HEK293 (cell line): ENCODE data around the gene TMEM92.

Source experiments
- CTCF ChIA-PET: fragments of 350-600 bp; formaldehyde crosslinking; extraction: SDS; loops from one replicate; lab custom pipeline; 2021; ENCODE audit warnings: antibody characterized with exemption; lab: Yijun Ruan, JAX
- POLR2A ChIA-PET: fragments of 300-600 bp; formaldehyde crosslinking; extraction: SDS; loops from one replicate; lab custom pipeline; 2020; ENCODE audit warnings: antibody characterized with exemption, inconsistent platforms; lab: Yijun Ruan, JAX
- H3K27ac ChIP-seq: fragments of 200-500 bp; sonication (Bioruptor generic); 2 replicates; pipeline ENCODE4 v1.5.1; 2014; ENCODE audit warnings: low read depth, low read length, control low read depth, inconsistent platforms; ENCODE audit errors: extremely low read depth
- H3K36me3 ChIP-seq, 2 experiments: fragments of 200-500 bp in 1 of 2; sonication (Bioruptor generic) in 1 of 2; 1 replicate in 1 of 2; 2 replicates in 1 of 2; pipeline ENCODE4 v1.5.1; 2014 to 2017; ENCODE audit warnings: inconsistent platforms in 2 of 2, low read length in 2 of 2; ENCODE audit not compliant: control insufficient read depth in 2 of 2, insufficient read depth in 1 of 2
- H3K4me1 ChIP-seq: fragments of 200-500 bp; sonication (Bioruptor generic); 2 replicates; pipeline ENCODE4 v1.5.1; 2014; ENCODE audit warnings: mild to moderate bottlenecking, low read length, inconsistent platforms; ENCODE audit not compliant: control insufficient read depth, insufficient read depth
- H3K4me3 ChIP-seq: 2 replicates; pipeline ENCODE4 v1.5.1; 2011; ENCODE audit warnings: low read depth, mild to moderate bottlenecking, control low read depth, low read length, moderate library complexity
- H3K9me3 ChIP-seq: fragments of 200-500 bp; sonication (Bioruptor generic); 2 replicates; pipeline ENCODE4 v1.5.1; 2014; ENCODE audit warnings: low read depth, low read length, inconsistent platforms; ENCODE audit not compliant: control insufficient read depth, insufficient read depth
- EGR2 ChIP-seq: fragments of 450-650 bp; formaldehyde crosslinking; IDR thresholded peaks from 2 replicates; pipeline ENCODE4 v1.5.1; 2016; ENCODE audit warnings: low read depth, missing biosample characterization, missing genetic modification characterization
- GLIS2 ChIP-seq: fragments of 450-650 bp; formaldehyde crosslinking; IDR thresholded peaks from 2 replicates; pipeline ENCODE4 v1.5.1; 2016; ENCODE audit warnings: missing biosample characterization, missing genetic modification characterization
- IKZF3 ChIP-seq: fragments of 450-650 bp; IDR thresholded peaks from 2 replicates; pipeline ENCODE4 v1.5.0; 2018; ENCODE audit warnings: missing biosample characterization, mild to moderate bottlenecking, missing genetic modification characterization, moderate library complexity
- KLF1 ChIP-seq: fragments of 450-650 bp; formaldehyde crosslinking; IDR thresholded peaks from 2 replicates; pipeline ENCODE4 v1.5.1; 2016; ENCODE audit warnings: missing biosample characterization, missing genetic modification characterization
- KLF17 ChIP-seq: fragments of 450-650 bp; formaldehyde crosslinking; IDR thresholded peaks from 2 replicates; pipeline ENCODE4 v1.5.1; 2016; ENCODE audit warnings: missing biosample characterization, missing genetic modification characterization
- REPIN1 ChIP-seq: fragments of 450-650 bp; formaldehyde crosslinking; IDR thresholded peaks from 2 replicates; pipeline ENCODE4 v1.5.1; 2017; ENCODE audit warnings: missing biosample characterization, missing genetic modification characterization, low read depth
- ZBTB21 ChIP-seq: fragments of 450-650 bp; formaldehyde crosslinking; IDR thresholded peaks from 2 replicates; pipeline ENCODE4 v1.5.1; 2017; ENCODE audit warnings: missing biosample characterization, missing genetic modification characterization
- ZBTB44 ChIP-seq: fragments of 450-650 bp; IDR thresholded peaks from 2 replicates; pipeline ENCODE4 v1.5.1; 2018; ENCODE audit warnings: missing biosample characterization, mild to moderate bottlenecking, missing genetic modification characterization
- ZBTB49 ChIP-seq: fragments of 450-650 bp; formaldehyde crosslinking; IDR thresholded peaks from 2 replicates; pipeline ENCODE4 v1.5.1; 2016; ENCODE audit warnings: missing biosample characterization, missing genetic modification characterization, low read depth
- ZBTB6 ChIP-seq: fragments of 450-650 bp; formaldehyde crosslinking; IDR thresholded peaks from 2 replicates; pipeline ENCODE4 v1.5.1; 2017; ENCODE audit warnings: missing biosample characterization, missing genetic modification characterization
- ZEB2 ChIP-seq: fragments of 450-650 bp; formaldehyde crosslinking; IDR thresholded peaks from 2 replicates; pipeline ENCODE4 v1.5.1; 2016; ENCODE audit warnings: missing biosample characterization, missing genetic modification characterization
- ZFHX2 ChIP-seq: fragments of 450-650 bp; formaldehyde crosslinking; conservative IDR thresholded peaks from 2 replicates; pipeline ENCODE4 v1.5.1; 2016; ENCODE audit warnings: missing biosample characterization, missing genetic modification characterization
- ZIC2 ChIP-seq: fragments of 450-650 bp; formaldehyde crosslinking; IDR thresholded peaks from 2 replicates; pipeline ENCODE4 v1.5.1; 2016; ENCODE audit warnings: missing biosample characterization, missing genetic modification characterization
- ZNF157 ChIP-seq: fragments of 450-650 bp; formaldehyde crosslinking; IDR thresholded peaks from 2 replicates; pipeline ENCODE4 v1.5.1; 2016; ENCODE audit warnings: missing biosample characterization, missing genetic modification characterization
- ZNF214 ChIP-seq: fragments of 450-650 bp; formaldehyde crosslinking; IDR thresholded peaks from 2 replicates; pipeline ENCODE4 v1.5.1; 2017; ENCODE audit warnings: missing biosample characterization, mild to moderate bottlenecking, missing genetic modification characterization, borderline replicate concordance
- ZNF292 ChIP-seq: fragments of 450-650 bp; formaldehyde crosslinking; IDR thresholded peaks from 2 replicates; pipeline ENCODE4 v1.5.1; 2016; ENCODE audit warnings: low read depth, missing biosample characterization, missing genetic modification characterization, borderline replicate concordance
- ZNF341 ChIP-seq: fragments of 450-650 bp; formaldehyde crosslinking; IDR thresholded peaks from 2 replicates; pipeline ENCODE4; 2016; ENCODE audit warnings: low read depth, missing biosample characterization, missing genetic modification characterization
- ZNF366 ChIP-seq: fragments of 450-650 bp; formaldehyde crosslinking; conservative IDR thresholded peaks from 2 replicates; pipeline ENCODE4 v1.5.1; 2016; ENCODE audit warnings: missing biosample characterization, missing genetic modification characterization
- ZNF391 ChIP-seq: fragments of 450-650 bp; formaldehyde crosslinking; IDR thresholded peaks from 2 replicates; pipeline ENCODE4 v1.5.1; 2016; ENCODE audit warnings: low read depth, missing biosample characterization, missing genetic modification characterization, borderline replicate concordance
- ZNF423 ChIP-seq: fragments of 450-650 bp; formaldehyde crosslinking; IDR thresholded peaks from 2 replicates; pipeline ENCODE4 v1.5.1; 2016; ENCODE audit warnings: missing biosample characterization, missing genetic modification characterization
- ZSCAN23 ChIP-seq: fragments of 450-650 bp; formaldehyde crosslinking; IDR thresholded peaks from 2 replicates; pipeline ENCODE4 v1.5.1; 2016; ENCODE audit warnings: missing biosample characterization, missing genetic modification characterization
- TF ChIP-seq, protein P1 (sequence below): fragments of 450-650 bp; formaldehyde crosslinking; IDR thresholded peaks from 2 replicates; pipeline ENCODE4 v1.5.1; 2016; ENCODE audit warnings: missing biosample characterization, missing genetic modification characterization, low read depth

The TMEM92 gene

GRCh38 chr17:50278526-50279180 lies 4.4 kb downstream of the TMEM92 start (continued):
- TF ChIP-seq, protein P1, sequence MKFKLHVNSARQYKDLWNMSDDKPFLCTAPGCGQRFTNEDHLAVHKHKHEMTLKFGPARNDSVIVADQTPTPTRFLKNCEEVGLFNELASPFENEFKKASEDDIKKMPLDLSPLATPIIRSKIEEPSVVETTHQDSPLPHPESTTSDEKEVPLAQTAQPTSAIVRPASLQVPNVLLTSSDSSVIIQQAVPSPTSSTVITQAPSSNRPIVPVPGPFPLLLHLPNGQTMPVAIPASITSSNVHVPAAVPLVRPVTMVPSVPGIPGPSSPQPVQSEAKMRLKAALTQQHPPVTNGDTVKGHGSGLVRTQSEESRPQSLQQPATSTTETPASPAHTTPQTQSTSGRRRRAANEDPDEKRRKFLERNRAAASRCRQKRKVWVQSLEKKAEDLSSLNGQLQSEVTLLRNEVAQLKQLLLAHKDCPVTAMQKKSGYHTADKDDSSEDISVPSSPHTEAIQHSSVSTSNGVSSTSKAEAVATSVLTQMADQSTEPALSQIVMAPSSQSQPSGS (tag by site-specific recombination) = no peak
- no peak for TF ChIP-seq ZSCAN23 (tag by site-specific recombination)
- TF ChIP-seq ZNF157 (tag by site-specific recombination) = no peak

DNA sequence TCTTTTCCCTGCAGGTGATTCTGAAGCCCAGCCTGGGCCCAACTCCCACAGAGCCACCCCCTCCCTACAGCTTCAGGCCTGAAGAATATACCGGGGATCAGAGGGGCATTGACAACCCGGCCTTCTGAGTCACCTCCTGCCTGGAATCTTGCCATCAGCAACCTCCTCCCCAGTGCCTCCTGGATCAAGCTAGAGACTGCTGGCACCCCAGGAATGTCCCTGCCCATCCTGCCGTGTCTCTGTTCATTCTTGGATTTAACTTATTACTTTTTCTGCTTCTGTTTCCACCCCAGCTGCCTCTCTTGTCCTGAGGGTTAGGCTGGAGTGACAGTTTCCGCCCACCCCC lies 4.9 kb downstream of the TMEM92 start:
- no peaks in the 10 kb centered on the region for H3K36me3 ChIP-seq
- TF ChIP-seq IKZF3 (no peak), ZIC2 (peak; percentile 29; the same call in 1 of the 2 replicates)
- POLR2A ChIA-PET = no interaction called here
- CTCF ChIA-PET = interaction anchor here (19.1 to 21.9 kb wide), 2 partner anchors 14 to 71 kb away, joined by 263 to 487 read pairs; partner anchors contain the start of gene COL1A1
- H3K4me1 ChIP-seq = no peaks in the 10 kb centered on the region; the same call in 1 of the 2 replicates
- no peak overlapping the region for H3K27ac ChIP-seq
- H3K9me3 ChIP-seq = no peaks in the 10 kb centered on the region
- H3K4me3 ChIP-seq = no peak overlapping the region

DNA sequence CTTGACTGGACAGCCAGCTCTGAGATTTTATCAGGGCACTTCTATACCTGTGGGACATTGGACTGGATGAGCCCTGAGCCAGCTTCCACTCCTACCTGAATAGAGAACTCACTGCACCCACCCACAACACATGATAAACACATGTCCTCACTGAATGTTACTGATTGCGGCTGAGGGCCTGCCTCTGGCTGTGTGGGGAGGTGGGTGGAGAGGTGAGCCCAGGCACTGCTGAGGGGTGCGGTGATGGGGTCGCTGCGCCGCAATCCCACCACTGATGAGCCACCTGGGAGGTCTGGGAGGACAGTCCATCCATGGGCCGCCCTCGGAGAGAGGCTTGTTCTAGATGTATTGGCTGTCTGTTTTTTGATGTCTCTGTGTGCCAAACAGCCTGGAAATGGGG lies 5.4 kb downstream of the TMEM92 start:
- TF ChIP-seq ZBTB44 (tag by site-specific recombination) (no peak), ZNF366 (tag by site-specific recombination) (no peak), ZFHX2 (tag by site-specific recombination) (peak; percentile 45; the same call in 1 of the 2 replicates), EGR2 (tag by site-specific recombination) (peak; percentile 74), ZNF391 (no peak), KLF1 (tag by site-specific recombination) (no peak), ZEB2 (tag by site-specific recombination) (no peak), REPIN1 (tag by site-specific recombination) (no peak), ZSCAN23 (tag by site-specific recombination) (no peak), ZBTB6 (tag by site-specific recombination) (no peak), ZNF423 (tag by site-specific recombination) (no peak)
- TF ChIP-seq, all 188 proteins: peak for 2
- no peak overlapping the region for H3K27ac ChIP-seq
- CTCF ChIA-PET = interaction anchor here (19.1 to 21.9 kb wide), 2 partner anchors 14 to 71 kb away, joined by 263 to 487 read pairs; partner anchors contain the start of gene COL1A1
- H3K9me3 ChIP-seq = no peaks in the 10 kb centered on the region
- H3K36me3 ChIP-seq = no peaks in the 10 kb centered on the region
- no peak overlapping the region for H3K4me3 ChIP-seq
- no peaks in the 10 kb centered on the region; the same call in 1 of the 2 replicates for H3K4me1 ChIP-seq
- POLR2A ChIA-PET = no interaction called here

DNA sequence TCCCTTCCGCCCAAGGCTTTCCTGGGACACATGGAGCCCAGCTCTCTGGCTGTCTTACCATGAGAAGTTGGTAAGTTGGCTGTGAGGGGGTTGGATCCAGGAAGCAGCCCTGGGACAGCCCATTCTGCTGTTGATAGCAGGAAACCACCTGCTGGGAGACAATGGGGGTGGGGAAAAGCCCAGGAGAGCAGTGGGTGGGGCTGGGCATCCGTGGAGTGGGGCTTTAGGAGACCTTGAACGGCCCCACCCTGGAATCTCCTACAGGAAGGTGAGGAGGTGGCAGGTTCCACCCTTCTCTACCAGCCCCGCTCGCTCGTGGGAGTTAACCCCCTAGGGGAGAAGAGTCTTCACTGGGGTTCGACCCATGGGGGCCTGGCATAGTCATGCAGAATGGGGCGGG lies 5.8 kb downstream of the TMEM92 start:
- H3K4me3 ChIP-seq = no peak overlapping the region
- no peak overlapping the region for H3K27ac ChIP-seq
- no peaks in the 10 kb centered on the region; the same call in 1 of the 2 replicates for H3K4me1 ChIP-seq
- H3K9me3 ChIP-seq = no peaks in the 10 kb centered on the region
- POLR2A ChIA-PET = no interaction called here
- CTCF ChIA-PET = interaction anchor here (19.1 to 21.9 kb wide), 2 partner anchors 13 to 72 kb away, joined by 263 to 487 read pairs; partner anchors contain the start of gene COL1A1
- no peaks in the 10 kb centered on the region for H3K36me3 ChIP-seq
- TF ChIP-seq ZFHX2 (tag by site-specific recombination) (peak; percentile 63), GLIS2 (peak; percentile 38; the same call in 1 of the 2 replicates), KLF17 (tag by site-specific recombination) (no peak), ZNF214 (tag by site-specific recombination) (no peak), ZBTB49 (tag by site-specific recombination) (no peak), ZNF341 (tag by site-specific recombination) (peak; percentile 21; the same call in 1 of the 2 replicates), ZNF292 (tag by site-specific recombination) (no peak), ZBTB21 (tag by site-specific recombination) (no peak)
